Suppressor macrophage treated with lipopolysaccharide for 4 hours (primary cell): Measurements from ENCODE around the gene ATN1.
"Not testable (repeated sequence)": the region's sequence is repeated elsewhere in the genome, so short reads cannot be mapped to it uniquely, and the experiment has no call there.

Experiments
- DNase-seq: peaks from one replicate; pipeline ENCODE4 v3.0.0-alpha.2; 2020

ATN1 gene, protein sequence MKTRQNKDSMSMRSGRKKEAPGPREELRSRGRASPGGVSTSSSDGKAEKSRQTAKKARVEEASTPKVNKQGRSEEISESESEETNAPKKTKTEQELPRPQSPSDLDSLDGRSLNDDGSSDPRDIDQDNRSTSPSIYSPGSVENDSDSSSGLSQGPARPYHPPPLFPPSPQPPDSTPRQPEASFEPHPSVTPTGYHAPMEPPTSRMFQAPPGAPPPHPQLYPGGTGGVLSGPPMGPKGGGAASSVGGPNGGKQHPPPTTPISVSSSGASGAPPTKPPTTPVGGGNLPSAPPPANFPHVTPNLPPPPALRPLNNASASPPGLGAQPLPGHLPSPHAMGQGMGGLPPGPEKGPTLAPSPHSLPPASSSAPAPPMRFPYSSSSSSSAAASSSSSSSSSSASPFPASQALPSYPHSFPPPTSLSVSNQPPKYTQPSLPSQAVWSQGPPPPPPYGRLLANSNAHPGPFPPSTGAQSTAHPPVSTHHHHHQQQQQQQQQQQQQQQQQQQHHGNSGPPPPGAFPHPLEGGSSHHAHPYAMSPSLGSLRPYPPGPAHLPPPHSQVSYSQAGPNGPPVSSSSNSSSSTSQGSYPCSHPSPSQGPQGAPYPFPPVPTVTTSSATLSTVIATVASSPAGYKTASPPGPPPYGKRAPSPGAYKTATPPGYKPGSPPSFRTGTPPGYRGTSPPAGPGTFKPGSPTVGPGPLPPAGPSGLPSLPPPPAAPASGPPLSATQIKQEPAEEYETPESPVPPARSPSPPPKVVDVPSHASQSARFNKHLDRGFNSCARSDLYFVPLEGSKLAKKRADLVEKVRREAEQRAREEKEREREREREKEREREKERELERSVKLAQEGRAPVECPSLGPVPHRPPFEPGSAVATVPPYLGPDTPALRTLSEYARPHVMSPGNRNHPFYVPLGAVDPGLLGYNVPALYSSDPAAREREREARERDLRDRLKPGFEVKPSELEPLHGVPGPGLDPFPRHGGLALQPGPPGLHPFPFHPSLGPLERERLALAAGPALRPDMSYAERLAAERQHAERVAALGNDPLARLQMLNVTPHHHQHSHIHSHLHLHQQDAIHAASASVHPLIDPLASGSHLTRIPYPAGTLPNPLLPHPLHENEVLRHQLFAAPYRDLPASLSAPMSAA (N-terminal part only)

DNA sequence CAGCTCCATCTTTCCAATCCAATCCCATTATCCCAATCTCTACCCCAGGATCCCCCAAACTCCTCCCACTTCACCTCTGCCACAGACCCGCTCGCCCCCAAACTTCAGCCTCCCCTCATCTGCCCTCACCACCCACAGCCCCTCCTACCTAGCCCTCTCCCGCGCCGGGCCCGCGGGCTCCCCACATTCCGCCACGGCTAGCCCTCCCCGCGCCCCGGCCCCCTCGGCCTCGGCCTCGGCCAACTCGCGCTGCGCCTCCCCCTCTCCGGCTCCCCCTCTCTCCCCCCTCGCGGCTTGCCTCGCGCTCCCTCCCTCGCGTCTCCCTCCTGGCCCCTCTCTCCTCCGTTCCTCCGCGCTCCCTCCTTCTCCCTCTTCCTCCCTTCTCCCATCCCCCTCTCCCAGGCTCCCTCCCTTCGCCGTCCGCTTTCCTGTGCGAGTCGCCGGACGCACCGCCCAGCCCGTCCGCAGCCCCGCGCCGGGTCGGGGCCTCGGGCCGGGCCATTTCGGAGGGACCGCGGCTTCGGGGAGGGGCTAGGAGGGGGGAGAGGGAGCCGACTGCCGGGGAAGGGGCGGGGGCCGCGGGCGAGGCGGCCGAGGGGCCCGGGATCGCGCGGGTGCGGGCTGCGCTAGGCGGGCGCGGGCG is at the start of gene ATN1:
TSS of gene ATN1 (plus strand) at position 581 of the 643 bp plus-strand sequence. CDS start 6,043 bp downstream, outside the sequence.
- DNase-seq, result peak; percentile 53

DNA sequence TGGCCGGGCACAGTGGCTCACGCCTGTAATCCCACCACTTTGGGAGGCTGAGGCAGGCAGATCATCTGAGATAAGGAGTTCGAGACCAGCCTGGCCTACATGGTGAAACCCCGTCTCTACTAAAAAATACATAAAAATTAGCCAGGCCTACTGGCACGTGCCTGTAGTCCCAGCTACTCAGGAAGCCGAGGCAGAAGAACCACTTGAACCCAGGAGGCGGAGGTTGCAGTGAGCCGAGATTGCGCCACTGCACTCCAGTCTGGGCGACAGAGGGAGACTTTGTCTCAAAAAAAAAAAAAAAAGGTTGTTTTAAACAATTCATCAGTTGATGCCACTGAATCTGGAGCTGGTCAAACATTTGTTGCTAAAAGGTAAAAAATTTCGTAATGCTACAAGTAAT is 47.9 kb upstream of the ATN1 start:
- not testable (repeated sequence) for DNase-seq

DNA sequence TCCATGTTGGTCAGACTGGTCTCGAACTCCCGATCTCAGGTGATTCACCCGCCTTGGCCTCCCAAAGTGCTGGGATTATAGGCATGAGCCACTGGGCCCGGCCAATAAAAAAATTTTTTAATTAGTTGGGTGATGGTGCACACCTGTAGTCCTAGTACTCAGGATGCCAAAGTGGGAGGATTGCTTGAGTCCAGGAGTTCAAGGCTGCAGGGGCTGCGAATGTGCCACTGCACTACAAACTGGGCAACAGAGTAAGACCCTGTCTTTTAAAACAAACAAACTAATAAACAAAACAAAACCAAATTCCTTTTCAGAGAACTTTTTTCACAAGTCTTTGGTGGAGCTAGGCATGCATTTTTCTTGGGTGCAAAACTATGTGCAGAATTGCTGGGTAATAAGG is 44.5 kb upstream of the ATN1 start:
- no peak for DNase-seq

DNA sequence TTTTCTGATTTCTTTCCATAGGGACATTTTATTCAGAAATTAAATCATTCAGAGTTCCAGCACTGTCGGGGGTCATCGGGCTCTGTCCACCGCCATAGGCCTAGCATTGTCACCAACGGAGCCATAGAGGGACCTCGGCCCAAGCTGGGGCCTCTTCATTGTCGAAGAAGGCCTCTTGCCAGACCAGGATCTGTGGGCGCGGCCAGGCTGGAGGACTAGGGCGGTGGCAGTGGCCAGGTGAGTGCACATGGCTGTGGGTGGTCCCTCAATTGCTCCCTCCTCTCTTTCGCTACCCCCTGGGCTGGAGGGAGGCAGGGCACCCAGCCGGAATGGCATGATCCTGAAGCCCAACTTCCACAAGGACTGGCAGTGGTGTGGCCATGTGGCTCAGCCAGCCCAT is 44.1 kb upstream of the ATN1 start:
- DNase-seq, result no peak

DNA sequence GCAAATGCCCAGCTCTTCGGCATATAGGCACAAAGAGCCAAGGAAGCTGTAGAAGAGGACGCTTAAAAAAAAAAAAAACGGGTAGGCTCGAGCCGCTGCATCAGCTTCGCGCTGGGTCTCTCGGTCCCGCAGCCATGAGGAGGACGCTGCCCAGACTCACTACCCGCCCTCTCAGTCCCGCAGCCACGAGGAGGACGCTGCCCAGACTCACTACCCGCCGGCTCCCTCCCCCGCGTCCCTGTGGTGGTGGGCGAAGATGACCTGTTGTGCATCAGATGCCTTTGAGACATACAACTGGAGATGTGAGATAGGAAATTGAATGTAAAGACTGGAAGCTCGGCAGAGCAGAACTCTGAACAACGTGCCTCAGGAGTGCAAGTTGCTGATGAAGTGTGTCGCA is 43.2 kb upstream of the ATN1 start:
- no peak for DNase-seq

DNA sequence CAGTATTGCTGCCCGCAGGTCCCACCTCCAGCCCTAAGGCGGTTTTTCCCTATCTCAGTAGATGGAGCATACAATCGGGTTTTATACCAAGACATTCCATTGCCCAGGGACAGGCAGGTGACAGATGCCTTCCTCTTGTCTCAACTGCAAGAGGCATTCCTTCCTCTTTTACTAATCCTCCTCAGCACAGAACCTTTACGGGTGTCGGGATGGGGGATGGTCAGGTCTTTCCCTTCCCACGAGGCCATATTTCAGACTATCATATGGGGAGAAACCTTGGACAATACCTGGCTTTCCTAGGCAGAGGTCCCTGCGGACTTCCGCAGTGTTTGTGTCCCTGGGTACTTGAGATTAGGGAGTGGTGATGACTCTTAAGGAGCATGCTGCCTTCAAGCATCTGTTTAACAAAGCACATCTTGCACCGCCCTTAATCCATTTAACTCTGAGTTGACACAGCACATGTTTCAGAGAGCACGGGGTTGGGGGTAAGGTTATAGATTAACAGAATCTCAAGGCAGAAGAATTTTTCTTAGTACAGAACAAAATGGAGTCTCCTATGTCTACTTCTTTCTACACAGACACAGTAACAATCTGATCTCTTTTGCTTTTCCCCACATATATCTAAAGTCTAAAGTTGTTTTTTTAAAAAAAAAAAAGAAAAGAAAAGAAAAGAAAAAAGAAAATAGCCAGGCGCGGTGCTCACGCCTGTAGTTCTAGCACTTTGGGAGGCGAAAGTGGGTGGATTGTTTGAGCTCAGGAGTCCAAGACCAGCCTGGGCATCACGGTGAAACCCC is 41.4 kb upstream of the ATN1 start:
- not testable (repeated sequence) for DNase-seq

DNA sequence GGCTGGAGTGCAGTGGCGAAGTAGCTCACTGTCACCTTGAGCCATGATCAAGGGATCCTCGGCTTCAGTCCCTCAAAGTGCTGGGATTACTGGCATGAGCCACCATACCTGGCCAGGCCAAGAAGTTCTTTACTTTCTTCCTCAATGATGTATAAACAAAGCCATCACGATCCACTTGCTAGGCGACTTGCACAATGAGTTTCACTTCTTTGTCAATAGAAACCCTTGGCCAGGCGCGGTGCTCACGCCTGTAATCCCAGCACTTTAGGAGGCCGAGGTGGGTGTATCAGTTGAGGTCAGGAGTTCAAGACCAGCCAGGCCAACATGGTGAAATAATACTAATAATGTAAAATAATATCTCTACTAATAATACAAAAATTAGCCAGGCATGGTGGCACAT is 40.3 kb upstream of the ATN1 start:
- DNase-seq, result peak; percentile 58

DNA sequence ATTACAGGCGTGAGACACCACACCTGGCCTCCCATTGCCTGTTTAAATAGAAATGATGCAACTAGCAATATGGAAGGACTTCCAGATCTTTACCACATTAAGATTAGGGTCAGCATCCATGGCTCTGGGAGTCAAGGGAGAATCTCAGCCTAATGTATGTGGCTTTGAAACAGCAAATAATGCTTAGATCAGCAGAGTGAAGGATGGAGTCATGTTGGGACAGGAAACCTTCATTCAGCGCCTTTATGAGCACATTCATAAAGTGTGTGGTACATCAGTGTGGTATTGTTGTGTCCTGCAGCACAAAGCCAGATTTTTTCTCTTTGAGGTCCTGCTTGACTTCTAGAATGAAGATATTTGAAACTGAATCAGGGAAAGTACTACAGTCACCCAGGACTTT is 39.4 kb upstream of the ATN1 start:
- DNase-seq, result no peak

DNA sequence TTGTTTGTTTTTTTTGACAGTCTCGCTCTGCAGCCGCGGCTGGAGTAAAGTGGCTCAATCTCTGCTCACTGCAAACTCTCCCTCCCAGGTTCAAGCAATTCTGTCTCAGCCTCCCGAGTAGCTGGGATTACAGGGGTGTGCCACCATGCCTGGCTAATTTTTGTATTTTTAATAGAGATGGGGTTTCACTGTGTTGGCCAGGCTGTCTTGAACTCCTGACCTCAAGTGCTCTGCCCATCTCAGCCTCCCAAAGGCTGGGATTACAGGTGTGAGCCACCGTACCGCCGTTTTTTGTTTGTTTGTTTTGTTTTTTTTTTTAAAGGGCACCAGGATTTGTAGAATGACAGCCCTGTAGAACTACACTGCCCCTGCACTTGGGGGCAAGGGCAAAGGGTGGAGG is 39.0 kb upstream of the ATN1 start:
- not testable (repeated sequence) for DNase-seq

DNA sequence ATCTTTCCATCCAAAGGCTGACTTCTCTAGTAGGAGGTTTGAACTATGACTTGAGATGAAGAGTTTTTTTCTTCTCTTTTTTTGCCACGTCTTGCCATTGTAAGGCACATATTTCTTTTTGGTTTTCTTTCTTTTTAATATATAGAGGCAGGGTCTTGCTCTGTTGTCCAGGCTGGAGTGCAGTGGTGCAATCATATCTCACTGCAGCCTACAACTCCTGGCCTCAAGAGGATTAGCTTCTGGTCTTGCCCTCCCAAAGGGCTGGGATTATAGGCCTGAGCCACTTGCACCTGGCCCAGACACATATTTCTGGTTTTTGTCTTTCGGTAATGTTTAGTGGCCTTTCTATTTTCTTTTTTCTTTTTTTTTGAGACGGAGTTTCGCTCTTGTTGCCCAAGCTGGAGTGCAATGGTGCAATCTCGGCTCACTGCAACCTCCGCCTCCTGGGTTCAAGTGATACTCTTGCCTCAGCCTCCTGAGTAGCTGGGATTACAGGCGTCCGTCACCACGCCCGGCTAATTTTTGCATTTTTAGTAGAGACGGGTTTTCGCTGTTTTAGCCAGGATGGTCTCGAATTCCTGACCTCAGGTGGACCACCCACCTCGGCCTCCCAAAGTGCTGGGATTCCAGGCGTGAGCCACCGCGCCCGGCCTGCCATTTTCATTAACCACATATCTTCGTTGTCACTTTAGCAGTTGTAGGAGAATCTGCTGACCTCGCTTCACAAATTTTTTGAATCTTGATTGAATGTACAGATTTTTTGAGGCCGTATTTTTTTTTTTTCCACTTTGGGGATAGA is 37.8 kb upstream of the ATN1 start:
- DNase-seq, result not testable (repeated sequence)

DNA sequence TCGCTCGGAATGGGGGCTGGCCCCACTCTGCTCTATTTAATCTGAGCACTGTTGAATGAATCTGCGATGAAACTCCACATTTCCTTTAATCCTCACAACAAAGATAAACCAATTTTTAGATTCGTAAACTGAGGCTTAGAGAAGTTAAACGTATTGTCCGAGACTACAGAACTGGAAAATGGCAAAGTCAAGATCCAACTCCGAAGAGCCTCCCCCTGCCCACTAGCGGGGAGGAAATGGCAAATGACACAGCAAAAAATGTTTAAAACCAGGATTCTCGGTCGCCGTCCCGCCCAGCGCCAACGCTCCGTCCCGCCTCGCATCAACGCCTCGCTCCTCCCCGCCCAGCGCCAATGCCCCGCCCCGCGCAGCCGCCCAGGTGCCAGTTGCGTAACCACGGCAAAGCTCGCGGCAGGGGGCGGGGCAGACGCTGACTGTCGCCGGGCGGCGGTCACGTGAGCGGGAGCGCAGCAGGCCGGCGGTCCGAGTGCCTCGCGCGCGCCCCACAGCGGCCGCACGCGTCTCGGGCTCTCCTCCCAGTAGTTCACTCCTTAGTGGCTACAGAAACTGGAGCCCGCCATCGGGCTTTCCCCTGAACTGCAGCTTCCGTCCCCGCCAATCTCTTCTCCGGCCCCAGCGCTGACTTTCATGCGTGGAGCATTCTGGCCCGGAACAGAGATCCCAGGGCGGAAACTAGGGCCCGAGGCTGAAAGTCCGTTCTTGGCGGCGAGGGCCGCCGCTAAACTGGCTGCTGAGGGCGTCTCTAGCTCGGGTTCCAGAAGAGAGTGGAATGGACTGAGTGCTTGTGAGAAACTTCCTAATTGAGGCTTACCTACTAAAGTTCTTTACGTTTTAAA is 36.7 kb upstream of the ATN1 start:
- DNase-seq, result peak; percentile 99

DNA sequence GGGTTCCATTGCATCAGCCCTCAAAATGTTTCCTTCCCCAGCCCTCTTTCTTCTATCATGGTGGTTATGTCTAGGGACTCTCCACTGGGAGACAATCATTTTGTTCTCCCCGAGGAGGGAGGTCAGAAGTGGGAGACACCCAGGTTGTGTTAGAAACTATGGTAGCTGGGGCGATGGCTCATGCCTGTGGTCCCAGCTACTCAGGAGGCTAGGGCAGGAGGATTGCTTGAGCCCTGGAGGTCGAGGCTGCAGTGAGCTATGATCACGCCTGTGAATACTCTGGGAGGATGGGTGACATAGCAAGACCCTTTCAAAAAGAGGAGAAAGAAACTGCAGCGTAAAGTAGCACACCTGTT is 36.1 kb upstream of the ATN1 start:
- no peak for DNase-seq

DNA sequence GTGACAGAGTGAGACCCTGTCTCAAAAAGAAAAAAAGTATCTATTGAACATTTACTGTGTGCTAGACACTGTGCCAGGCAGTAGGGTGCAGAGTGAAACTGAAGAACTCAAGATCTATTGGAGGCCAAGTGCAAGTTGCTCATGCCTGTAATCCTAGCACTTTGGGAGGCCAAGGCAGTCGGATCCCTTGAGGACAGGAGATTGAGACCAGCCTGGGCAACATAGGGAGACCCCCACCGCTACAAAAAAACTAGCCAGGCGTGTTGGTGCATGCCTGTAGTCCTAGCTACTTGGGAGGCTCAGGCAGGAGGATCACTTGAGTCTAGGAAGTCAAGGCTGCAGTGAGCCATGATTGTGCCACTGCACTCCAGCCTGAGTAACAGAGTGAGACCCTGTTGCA is 35.1 kb upstream of the ATN1 start:
- not testable (repeated sequence) for DNase-seq

DNA sequence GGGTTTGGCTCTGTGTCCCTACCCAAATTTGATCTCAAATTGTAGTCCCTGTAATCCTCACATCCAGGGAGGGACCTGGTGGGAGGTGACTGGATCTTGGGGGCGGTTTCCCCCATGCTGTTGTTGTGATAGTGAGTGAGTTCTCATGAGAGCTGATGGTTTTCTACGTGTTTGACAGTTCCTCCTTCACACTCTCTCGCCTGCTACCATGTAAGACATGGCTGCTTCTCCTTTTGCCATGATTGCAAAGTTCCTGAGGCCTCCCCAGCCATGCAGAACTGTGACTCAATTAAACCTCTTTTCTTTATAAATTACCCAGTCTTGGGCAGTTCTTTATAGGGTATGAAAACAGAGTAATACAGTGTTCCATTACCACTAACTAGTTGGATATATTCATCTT is 33.4 kb upstream of the ATN1 start:
- DNase-seq, result peak; percentile 41

DNA sequence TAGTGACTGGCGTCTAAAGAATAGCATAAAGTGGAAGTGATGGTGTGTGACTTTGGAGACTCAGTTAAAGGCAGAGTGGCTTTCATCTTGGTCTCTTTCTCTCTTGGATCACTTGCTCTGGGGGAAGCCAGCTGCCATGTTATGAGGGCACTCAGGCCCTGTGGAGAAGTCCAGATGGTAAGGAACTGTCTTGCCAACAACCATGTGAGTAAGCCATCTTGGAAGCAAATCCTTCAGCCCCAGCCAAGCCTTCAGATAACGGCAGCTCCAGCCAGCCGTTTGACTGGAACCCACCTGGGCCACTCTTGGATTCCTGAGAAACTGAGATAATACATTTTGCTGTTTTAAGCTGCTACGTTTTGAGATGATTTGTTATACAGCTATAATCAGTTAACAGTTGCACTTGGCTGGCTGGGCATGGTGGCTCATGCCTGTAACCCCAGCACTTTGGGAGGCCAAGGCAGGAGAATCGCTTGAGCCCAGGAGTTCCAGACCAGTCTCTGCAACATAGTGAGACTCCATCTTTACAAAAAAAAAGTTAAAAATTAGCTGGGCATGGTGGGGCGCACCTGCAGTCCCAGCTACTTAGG is 30.8 kb upstream of the ATN1 start:
- no peak for DNase-seq

DNA sequence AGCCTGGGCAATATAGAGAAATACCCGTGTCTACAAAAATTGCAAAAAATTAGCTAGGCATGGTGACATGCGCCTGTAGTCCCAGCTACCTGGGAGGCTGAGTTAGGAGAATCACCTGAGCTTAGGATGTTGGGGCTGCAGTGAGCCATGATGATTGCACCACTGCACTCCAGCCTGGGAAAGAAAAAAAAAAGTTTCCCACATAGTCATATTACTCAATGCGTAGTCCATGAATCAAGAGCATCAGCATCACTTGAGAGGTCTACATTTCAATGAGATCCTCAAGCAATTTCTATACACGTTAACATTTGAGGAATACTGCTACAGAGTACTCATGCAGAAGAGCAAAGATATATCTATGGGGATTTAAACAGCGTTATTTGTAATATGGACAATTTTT is 28.3 kb upstream of the ATN1 start:
- DNase-seq, result peak; percentile 40

DNA sequence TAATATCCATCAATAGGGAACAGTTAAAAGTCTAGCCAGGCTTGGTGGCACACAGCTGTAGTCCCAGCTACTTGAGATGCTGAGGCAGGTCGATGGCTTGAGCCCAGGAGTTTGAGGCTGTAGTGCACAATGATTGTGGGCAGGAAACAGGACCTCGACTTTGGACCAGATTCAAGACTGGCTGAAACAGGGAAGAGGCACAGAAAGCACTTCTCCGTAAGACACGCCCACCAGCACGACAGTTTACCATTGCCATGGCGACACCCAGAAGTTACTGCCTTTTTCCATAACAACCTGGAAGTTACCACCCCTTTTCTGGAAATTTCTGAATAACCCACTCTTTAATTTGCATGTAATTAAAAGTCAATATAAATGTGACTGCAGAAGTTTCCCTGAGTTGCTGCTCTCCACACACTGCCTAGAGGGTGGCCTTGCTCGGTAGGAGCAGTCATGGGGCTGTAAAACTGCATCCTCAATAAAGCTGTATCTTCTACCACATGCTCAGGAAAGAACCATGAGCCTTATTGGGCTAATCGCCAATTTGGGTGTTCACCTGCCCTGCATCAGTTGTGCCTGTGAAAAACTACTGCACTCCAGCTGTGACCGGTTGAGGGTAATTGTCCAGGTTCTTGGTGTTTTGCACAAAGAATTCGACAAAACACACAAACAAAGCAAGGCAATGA is 27.8 kb upstream of the ATN1 start:
- peak; percentile 73 for DNase-seq

DNA sequence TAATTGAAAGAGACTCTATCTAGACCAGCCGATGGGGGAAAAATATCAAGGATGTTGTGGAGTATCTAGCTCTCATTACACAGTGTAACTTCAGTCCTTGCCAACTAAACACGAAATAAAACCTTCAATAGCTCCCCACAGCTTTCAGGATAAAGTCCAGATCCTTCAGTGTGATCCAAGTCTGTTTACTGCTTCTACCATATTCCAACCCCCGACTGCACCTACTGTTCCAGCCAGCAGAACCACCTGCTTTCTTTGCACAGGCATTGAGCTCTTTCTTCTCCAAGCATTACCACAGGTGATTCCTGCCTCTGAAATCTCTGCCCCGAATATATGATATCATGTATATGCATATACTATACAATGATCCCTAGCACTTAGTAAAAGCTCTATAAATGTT is 25.3 kb upstream of the ATN1 start:
- DNase-seq, result no peak

DNA sequence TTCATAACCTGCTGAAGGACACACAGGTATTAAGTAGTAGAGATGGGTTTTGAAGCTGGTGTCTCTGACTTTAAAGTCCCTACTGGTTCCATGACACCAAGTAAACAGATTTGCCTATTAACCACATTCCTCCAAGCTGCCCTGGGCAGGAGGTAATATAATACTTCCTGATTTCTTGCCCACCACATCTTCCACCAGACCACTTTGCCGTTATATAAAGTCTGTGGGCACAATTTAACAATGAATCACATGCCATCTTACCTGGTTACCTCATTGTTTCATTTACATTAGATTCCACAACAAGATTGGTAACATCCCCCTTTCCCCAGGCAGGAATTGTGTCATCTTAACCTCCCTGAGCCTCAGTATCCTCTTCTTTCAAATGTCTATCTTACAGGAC is 24.0 kb upstream of the ATN1 start:
- DNase-seq, result no peak
